Ishikawa (cell line): ENCODE results near the gene PLD2.
A peak's percentile ranks its signal among the peaks of the same experiment; 100 is the strongest.

ENCODE experiments used
- CEBPB ChIP-seq: IDR thresholded peaks from 2 replicates; pipeline ENCODE4 v1.6.1; 2012
- EP300 ChIP-seq: IDR thresholded peaks from 2 replicates; pipeline ENCODE4 v1.6.1; 2012; ENCODE audit warnings: borderline replicate concordance
- FOXM1 ChIP-seq: IDR thresholded peaks from 2 replicates; pipeline ENCODE4 v1.6.1; 2012; ENCODE audit warnings: low read depth, borderline replicate concordance
- NFIC ChIP-seq: IDR thresholded peaks from 2 replicates; pipeline ENCODE4 v1.6.1; 2012
- RAD21 ChIP-seq: IDR thresholded peaks from 2 replicates; pipeline ENCODE4 v1.6.1; 2012; ENCODE audit warnings: low read depth
- TAF1 ChIP-seq: IDR thresholded peaks from 2 replicates; pipeline ENCODE4 v1.6.1; 2012; ENCODE audit warnings: low read depth, mild to moderate bottlenecking
- TCF12 ChIP-seq: IDR thresholded peaks from 2 replicates; pipeline ENCODE4 v1.6.1; 2012; ENCODE audit warnings: low read depth
- TEAD4 ChIP-seq: IDR thresholded peaks from 2 replicates; pipeline ENCODE4 v1.6.1; 2012
- YY1 ChIP-seq: IDR thresholded peaks from 2 replicates; pipeline ENCODE4 v1.6.1; 2012; ENCODE audit warnings: low read depth
- ZBTB7A ChIP-seq: IDR thresholded peaks from 2 replicates; pipeline ENCODE4 v1.6.1; 2012; ENCODE audit warnings: low read depth
- TF ChIP-seq, protein P1 (sequence below): IDR thresholded peaks from 2 replicates; pipeline ENCODE4 v1.6.1; 2012
- TF ChIP-seq, protein P2 (sequence below): IDR thresholded peaks from 2 replicates; pipeline ENCODE4 v1.6.1; 2012

DNA sequence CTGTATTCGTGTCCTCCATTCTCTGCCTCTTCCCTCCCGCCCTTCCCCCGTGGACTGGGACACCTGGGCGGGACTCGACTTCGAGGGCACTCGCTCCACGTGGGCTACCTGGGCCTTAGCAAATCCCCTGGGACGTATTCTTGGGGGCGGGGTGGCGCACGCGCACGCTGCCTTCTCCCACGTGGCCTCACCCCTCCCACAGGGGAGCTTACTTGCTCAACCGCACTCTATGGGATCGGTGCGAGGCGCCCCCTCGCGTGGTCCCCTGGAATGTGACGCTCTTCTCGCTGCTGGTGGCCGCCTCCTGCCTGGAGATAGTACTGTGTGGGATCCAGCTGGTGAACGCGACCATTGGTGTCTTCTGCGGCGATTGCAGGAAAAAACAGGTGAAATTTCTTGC, 24.3 kb upstream of the PLD2 start:
- TF ChIP-seq YY1 = no peak
- no peak for TF ChIP-seq RAD21
- TF ChIP-seq, protein P1, sequence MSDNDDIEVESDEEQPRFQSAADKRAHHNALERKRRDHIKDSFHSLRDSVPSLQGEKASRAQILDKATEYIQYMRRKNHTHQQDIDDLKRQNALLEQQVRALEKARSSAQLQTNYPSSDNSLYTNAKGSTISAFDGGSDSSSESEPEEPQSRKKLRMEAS = peak; percentile 46; the same call in 1 of the 2 replicates
- TF ChIP-seq, protein P2, sequence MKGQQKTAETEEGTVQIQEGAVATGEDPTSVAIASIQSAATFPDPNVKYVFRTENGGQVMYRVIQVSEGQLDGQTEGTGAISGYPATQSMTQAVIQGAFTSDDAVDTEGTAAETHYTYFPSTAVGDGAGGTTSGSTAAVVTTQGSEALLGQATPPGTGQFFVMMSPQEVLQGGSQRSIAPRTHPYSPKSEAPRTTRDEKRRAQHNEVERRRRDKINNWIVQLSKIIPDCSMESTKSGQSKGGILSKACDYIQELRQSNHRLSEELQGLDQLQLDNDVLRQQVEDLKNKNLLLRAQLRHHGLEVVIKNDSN = no peak
- TF ChIP-seq CEBPB = no peak
- no peak for TF ChIP-seq TAF1
- no peak for TF ChIP-seq EP300
- TF ChIP-seq TEAD4 = no peak
- no peak for TF ChIP-seq ZBTB7A
- no peak for TF ChIP-seq FOXM1
- TF ChIP-seq TCF12 = no peak
- TF ChIP-seq NFIC = no peak
